Liver (tissue), 10 donors: ENCODE results near the gene GGTLC2. TPM values are rescaled to one million over a fixed set of nuclear protein-coding genes. Genes with fewer than 3 reads are reported as not detected.

Experiments used
- DNase-seq: peaks from one replicate; pipeline ENCODE4 v3.0.0-alpha.2; 2017; ENCODE audit warnings: low spot score
- H3K27ac ChIP-seq, 2 donors: one replicate each; pipeline ENCODE4 v1.7.0; 2013; ENCODE audit warnings: inconsistent platforms in 2 of 2, low read length in 2 of 2, control low read depth in 1 of 2, low read depth in 1 of 2, mild to moderate bottlenecking in 1 of 2
- H3K27me3 ChIP-seq, 4 donors: one replicate each; pipeline versions ENCODE4 v1.6.1 to v1.7.0; 2013; ENCODE audit warnings: low read length in 3 of 4, inconsistent platforms in 1 of 4, mild to moderate bottlenecking in 1 of 4, moderate library complexity in 1 of 4; ENCODE audit not compliant: control insufficient read depth in 4 of 4, insufficient read depth in 4 of 4
- H3K36me3 ChIP-seq, 4 donors: one replicate each; pipeline versions ENCODE4 v1.6.1 to v1.7.0; 2013; ENCODE audit warnings: low read length in 3 of 4, mild to moderate bottlenecking in 3 of 4, low read depth in 1 of 4, moderate library complexity in 1 of 4; ENCODE audit not compliant: control insufficient read depth in 4 of 4, insufficient read depth in 3 of 4
- H3K4me1 ChIP-seq, 4 donors: one replicate each; pipeline versions ENCODE4 v1.6.1 to v1.7.0; 2013; ENCODE audit warnings: low read length in 3 of 4, mild to moderate bottlenecking in 3 of 4, moderate library complexity in 1 of 4; ENCODE audit not compliant: control insufficient read depth in 4 of 4, insufficient read depth in 4 of 4
- H3K4me3 ChIP-seq, 3 donors: one replicate each; pipeline versions ENCODE4 v1.6.1 to v1.7.0; 2013; ENCODE audit warnings: low read length in 3 of 3, control low read depth in 1 of 3, low read depth in 1 of 3, mild to moderate bottlenecking in 1 of 3
- H3K9ac ChIP-seq, 2 donors: one replicate each; pipeline ENCODE4 v1.7.0; 2013; ENCODE audit warnings: low read length in 2 of 2, mild to moderate bottlenecking in 2 of 2, moderate library complexity in 2 of 2, control low read depth in 1 of 2, low read depth in 1 of 2
- H3K9me3 ChIP-seq, 4 donors: one replicate each; pipeline versions ENCODE4 v1.6.1 to v1.7.0; 2013; ENCODE audit warnings: low read length in 3 of 4; ENCODE audit not compliant: control insufficient read depth in 4 of 4
- GABPA ChIP-seq, 2 donors: IDR thresholded peaks in 1 of 2; conservative IDR thresholded peaks in 1 of 2; 2 replicates each; pipeline ENCODE4 v1.6.1; 2016; ENCODE audit warnings: antibody characterized with exemption in 2 of 2, mild to moderate bottlenecking in 1 of 2, moderate library complexity in 1 of 2
- HNF4A ChIP-seq, 2 donors: conservative IDR thresholded peaks; 2 replicates each; pipeline ENCODE4 v1.6.1; 2016; ENCODE audit warnings: antibody characterized with exemption in 2 of 2, mild to moderate bottlenecking in 2 of 2
- NR2F2 ChIP-seq: IDR thresholded peaks from 2 replicates; pipeline ENCODE4 v1.6.1; 2016; ENCODE audit warnings: antibody characterized with exemption
- TAF1 ChIP-seq: conservative IDR thresholded peaks from 2 replicates; pipeline ENCODE4 v1.6.1; 2016; ENCODE audit warnings: antibody characterized with exemption, mild to moderate bottlenecking
- YY1 ChIP-seq: IDR thresholded peaks from 2 replicates; pipeline ENCODE4 v1.6.1; 2016; ENCODE audit warnings: antibody characterized with exemption, mild to moderate bottlenecking
- WGBS: extraction: QIAGEN DNeasy Blood & Tissue Kit; methylation state at CpG from one replicate; pipeline ENCODE4 v1.1.7; 2013; 5-methylcytosine and 5-hydroxymethylcytosine counted together
- polyA plus RNA-seq, 2 donors: library from polyadenylated mRNA; stranded (reverse) in 1 of 2; unstranded in 1 of 2; fragments of 200-250 nt in 1 of 2; fragments of >200 nt in 1 of 2; fragmentation: Nextera tagmentation in 1 of 2; extraction: Ambion mirVana in 1 of 2; gene quantifications; one replicate each; pipeline versions ENCODE4 v1.2.1 to v1.2.3, GENCODE V29; 2013 to 2015
- small RNA-seq: library from RNA; depleted of rRNA; stranded (forward); fragments of <200 nt; gene quantifications from one replicate; pipeline ENCODE3, GENCODE V24; 2014
- total RNA-seq, 2 donors: library from RNA; depleted of rRNA; stranded (reverse); fragments of >200 nt; gene quantifications; one replicate each; pipeline ENCODE4 v1.2.3, GENCODE V29; 2014
- TF ChIP-seq, protein P1 (sequence below): IDR thresholded peaks from 2 replicates; pipeline ENCODE4 v1.6.1; 2016; ENCODE audit warnings: antibody characterized with exemption
- TF ChIP-seq, protein P2 (sequence below): fragments of 150-350 bp; IDR thresholded peaks from 2 replicates; pipeline ENCODE4 v1.5.1; 2017; ENCODE audit warnings: improper control_type of control experiment, low read depth, low read length; ENCODE audit not compliant: missing input control
- TF ChIP-seq, protein P3 (sequence below): IDR thresholded peaks from 2 replicates; pipeline ENCODE4 v1.6.1; 2016; ENCODE audit warnings: antibody characterized with exemption
- TF ChIP-seq, protein P4 (sequence below): IDR thresholded peaks from 2 replicates; pipeline ENCODE4 v1.6.1; 2016; ENCODE audit warnings: antibody characterized with exemption, mild to moderate bottlenecking
- donor health status: healthy.
- donor health status: healthy.
- donor health status: healthy.
- donor health status: healthy.
- donor health status: healthy.

GGTLC2 gene
- total and polyA plus RNA-seq, 4 donors, result not detected

DNA sequence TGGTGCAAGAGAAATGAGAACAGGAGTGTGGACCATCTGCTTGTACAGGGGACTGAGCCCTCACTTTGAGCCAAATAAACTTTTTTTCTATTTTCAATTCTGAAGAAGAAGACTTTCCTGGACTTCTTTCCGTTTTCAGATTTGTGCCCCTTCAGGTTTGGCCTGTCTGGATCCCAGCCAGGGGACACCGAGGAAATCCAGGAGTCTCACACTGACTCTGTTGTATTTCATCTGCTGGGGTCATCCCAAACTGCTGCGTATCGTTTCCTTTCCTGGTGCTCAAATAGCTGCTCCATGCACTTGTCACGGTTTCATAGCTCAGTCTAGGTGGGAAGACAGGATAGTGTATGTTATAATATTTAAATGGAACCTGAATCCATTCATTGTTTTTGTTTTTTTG lies 51.7 kb downstream of the GGTLC2 start:
- 89% methylated on average over 5 of the region's 5 CpGs for WGBS
- no peak for DNase-seq

More for the DNA sequence above, 51.7 kb downstream of the GGTLC2 start:
- no peaks in the 10 kb centered on the region for H3K36me3 ChIP-seq
- TF ChIP-seq, protein P1, sequence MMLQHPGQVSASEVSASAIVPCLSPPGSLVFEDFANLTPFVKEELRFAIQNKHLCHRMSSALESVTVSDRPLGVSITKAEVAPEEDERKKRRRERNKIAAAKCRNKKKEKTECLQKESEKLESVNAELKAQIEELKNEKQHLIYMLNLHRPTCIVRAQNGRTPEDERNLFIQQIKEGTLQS, result no peak
- TF ChIP-seq, protein P2, sequence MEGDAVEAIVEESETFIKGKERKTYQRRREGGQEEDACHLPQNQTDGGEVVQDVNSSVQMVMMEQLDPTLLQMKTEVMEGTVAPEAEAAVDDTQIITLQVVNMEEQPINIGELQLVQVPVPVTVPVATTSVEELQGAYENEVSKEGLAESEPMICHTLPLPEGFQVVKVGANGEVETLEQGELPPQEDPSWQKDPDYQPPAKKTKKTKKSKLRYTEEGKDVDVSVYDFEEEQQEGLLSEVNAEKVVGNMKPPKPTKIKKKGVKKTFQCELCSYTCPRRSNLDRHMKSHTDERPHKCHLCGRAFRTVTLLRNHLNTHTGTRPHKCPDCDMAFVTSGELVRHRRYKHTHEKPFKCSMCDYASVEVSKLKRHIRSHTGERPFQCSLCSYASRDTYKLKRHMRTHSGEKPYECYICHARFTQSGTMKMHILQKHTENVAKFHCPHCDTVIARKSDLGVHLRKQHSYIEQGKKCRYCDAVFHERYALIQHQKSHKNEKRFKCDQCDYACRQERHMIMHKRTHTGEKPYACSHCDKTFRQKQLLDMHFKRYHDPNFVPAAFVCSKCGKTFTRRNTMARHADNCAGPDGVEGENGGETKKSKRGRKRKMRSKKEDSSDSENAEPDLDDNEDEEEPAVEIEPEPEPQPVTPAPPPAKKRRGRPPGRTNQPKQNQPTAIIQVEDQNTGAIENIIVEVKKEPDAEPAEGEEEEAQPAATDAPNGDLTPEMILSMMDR, result no peak
- TF ChIP-seq, protein P3, sequence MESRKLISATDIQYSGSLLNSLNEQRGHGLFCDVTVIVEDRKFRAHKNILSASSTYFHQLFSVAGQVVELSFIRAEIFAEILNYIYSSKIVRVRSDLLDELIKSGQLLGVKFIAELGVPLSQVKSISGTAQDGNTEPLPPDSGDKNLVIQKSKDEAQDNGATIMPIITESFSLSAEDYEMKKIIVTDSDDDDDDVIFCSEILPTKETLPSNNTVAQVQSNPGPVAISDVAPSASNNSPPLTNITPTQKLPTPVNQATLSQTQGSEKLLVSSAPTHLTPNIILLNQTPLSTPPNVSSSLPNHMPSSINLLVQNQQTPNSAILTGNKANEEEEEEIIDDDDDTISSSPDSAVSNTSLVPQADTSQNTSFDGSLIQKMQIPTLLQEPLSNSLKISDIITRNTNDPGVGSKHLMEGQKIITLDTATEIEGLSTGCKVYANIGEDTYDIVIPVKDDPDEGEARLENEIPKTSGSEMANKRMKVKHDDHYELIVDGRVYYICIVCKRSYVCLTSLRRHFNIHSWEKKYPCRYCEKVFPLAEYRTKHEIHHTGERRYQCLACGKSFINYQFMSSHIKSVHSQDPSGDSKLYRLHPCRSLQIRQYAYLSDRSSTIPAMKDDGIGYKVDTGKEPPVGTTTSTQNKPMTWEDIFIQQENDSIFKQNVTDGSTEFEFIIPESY, result no peak
- no peak for TF ChIP-seq TAF1
- TF ChIP-seq GABPA (IDR thresholded peaks at IDR 0.05 in 1 of 2, conservative IDR thresholded peaks at IDR 0.05 in 1 of 2), result no peak
- TF ChIP-seq, protein P4, sequence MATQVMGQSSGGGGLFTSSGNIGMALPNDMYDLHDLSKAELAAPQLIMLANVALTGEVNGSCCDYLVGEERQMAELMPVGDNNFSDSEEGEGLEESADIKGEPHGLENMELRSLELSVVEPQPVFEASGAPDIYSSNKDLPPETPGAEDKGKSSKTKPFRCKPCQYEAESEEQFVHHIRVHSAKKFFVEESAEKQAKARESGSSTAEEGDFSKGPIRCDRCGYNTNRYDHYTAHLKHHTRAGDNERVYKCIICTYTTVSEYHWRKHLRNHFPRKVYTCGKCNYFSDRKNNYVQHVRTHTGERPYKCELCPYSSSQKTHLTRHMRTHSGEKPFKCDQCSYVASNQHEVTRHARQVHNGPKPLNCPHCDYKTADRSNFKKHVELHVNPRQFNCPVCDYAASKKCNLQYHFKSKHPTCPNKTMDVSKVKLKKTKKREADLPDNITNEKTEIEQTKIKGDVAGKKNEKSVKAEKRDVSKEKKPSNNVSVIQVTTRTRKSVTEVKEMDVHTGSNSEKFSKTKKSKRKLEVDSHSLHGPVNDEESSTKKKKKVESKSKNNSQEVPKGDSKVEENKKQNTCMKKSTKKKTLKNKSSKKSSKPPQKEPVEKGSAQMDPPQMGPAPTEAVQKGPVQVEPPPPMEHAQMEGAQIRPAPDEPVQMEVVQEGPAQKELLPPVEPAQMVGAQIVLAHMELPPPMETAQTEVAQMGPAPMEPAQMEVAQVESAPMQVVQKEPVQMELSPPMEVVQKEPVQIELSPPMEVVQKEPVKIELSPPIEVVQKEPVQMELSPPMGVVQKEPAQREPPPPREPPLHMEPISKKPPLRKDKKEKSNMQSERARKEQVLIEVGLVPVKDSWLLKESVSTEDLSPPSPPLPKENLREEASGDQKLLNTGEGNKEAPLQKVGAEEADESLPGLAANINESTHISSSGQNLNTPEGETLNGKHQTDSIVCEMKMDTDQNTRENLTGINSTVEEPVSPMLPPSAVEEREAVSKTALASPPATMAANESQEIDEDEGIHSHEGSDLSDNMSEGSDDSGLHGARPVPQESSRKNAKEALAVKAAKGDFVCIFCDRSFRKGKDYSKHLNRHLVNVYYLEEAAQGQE, result no peak
- TF ChIP-seq YY1, result no peak
- no peak for TF ChIP-seq HNF4A (conservative IDR thresholded peaks at IDR 0.05)
- no peak for TF ChIP-seq NR2F2
- H3K9ac ChIP-seq, result no peak overlapping the region
- peaks cover 12 to 26% (median 23%) of the 10 kb centered on the region in 4 donors for H3K4me1 ChIP-seq
- H3K9me3 ChIP-seq, result no peaks in the 10 kb centered on the region
- H3K27me3 ChIP-seq, result no peaks in the 10 kb centered on the region
- no peak overlapping the region for H3K27ac ChIP-seq
- no peak overlapping the region for H3K4me3 ChIP-seq

Small RNAs within 50 kb of the gene (small RNA-seq; reads per million reads assigned to genes)
- gene AC244250.2 (not detected), gene IGLV3-29 (not detected), gene IGLVVI-25-1 (not detected)

Other genes with a start within 250 kb of the GGTLC2 start
- gene ZNF280B, start 135.9 kb upstream of the GGTLC2 start, total RNA-seq, result under 1 TPM; 0.08 to 0.84 TPM
- gene ZNF280B, start 135.9 kb upstream of the GGTLC2 start, polyA plus RNA-seq, result under 1 TPM; 0.03 TPM
- not detected for gene ZNF280A, start 124.3 kb upstream of the GGTLC2 start, total RNA-seq
- gene ZNF280A, start 124.3 kb upstream of the GGTLC2 start, polyA plus RNA-seq, result not detected
- gene PRAME, start 85.3 kb upstream of the GGTLC2 start, total RNA-seq, result not detected
- gene PRAME, start 85.3 kb upstream of the GGTLC2 start, polyA plus RNA-seq, result not detected
- gene IGLL5, start 243.2 kb downstream of the GGTLC2 start, total RNA-seq, result 1 to 10 TPM; 1.3 to 1.9 TPM
- 10 to 100 TPM in 1 of 2 donors, 1 to 10 TPM in 1; 5.0 to 13.4 TPM for gene IGLL5, start 243.2 kb downstream of the GGTLC2 start, polyA plus RNA-seq